GM21515 (cell line): ENCODE measurements around the gene GSC.

Experiments used
- ATAC-seq: cut with Tn5 transposase; IDR thresholded peaks from one replicate; pipeline ENCODE4 v1.9.1; 2021; ENCODE audit not compliant: unreplicated experiment

GSC gene

DNA sequence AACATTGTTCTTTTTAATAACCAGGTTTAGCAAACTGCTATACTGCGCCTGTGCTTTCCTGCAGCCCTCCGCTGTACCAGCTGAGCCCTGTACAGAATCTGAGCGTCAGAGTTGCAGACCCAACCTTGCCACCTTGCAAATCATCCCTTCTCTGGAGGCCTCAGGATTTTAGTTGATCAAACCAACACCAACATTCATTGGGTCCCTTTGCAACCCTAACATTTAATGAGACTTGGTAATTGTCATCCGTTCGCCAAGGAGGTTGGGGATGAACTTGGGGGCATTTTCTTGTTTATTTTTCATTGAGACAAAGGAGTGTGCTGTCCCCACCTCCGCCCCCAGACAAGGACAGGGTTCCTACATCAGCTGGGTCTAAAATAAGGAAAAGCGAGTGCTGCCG lies 2.6 kb upstream of the GSC start:
- ATAC-seq, result no peak

DNA sequence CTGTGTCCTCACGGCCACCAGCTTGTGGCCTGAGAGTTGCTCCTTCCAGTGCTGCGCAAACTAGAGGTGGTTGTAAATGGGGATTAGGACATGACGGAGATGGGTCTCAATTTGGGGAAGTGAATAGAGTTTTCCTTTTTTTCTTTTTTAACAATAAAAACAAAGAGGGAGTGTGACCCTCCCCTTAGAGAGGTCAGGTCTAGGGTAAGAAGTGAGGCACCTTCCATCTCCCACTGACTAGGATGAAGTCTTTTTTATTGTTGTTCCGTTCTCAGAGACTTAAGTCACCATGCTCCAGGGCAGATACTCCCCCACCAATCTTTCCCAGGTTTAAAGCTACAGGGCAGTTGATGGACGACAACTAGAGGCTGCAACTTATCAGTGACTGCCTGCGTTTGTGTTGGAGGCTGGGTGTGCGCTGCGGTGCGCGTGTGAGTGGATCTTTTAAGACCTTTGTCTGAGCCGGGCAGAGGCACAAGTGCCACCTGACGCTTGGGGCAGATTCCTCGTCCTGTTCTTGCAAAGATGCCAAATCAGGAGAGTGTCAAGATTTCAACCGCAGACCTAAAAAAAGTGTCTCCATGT lies 2.1 kb upstream of the GSC start:
- ATAC-seq, result no peak

DNA sequence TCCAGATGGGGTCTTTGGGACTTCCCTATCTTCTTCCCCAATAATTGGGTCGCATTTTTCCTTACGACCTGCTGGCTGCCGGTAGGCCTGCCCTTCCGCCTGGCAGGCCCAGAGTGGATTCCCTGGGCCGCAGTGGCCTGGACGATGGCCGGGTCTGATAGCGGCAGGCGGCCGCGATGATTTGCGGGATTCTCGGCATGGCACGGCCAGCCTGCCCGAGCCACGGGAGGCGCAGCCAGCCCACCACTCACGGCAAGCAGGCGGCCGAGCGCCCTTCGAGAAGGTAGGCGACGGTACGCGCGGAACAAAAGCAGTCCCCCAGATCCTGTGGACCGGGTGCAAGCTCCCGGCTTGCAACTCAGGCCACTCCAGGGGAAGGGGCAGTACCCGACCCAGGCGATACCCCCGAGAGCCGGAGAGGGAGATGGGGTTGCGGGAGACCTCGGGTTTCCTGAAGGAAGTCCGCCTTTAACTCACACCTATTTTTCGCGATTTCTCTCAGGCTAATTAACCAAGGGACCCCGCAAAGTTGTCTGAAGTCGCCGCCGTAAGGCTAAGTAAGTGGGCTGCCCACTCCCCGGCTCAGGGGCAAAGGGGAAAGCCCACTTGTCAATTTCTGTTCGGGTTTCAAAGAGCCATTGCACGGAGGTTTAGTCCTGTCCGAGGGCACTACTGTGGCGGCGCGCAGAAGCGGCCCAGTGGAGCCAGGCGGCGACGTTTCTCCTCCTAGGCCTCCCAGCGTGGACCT lies 1.4 kb upstream of the GSC start:
- ATAC-seq, result no peak

DNA sequence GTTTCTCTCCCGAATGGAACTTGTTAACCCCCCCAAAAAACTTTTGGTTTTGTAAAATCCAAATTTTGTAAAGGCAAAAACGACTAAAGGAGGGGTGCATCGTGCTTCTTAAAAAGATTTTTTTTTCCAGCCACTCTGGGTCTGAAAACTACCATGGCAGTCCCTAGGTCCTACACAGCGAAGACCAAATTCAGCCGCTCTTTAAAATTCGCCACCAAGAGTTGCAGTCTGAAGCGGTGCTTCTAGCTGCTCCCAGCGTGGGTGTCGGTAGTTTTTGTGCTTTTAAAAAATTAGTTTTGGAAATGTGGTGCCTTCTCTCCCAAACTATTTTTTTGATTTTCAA lies 873 bp upstream of the GSC start:
- ATAC-seq, result no peak

DNA sequence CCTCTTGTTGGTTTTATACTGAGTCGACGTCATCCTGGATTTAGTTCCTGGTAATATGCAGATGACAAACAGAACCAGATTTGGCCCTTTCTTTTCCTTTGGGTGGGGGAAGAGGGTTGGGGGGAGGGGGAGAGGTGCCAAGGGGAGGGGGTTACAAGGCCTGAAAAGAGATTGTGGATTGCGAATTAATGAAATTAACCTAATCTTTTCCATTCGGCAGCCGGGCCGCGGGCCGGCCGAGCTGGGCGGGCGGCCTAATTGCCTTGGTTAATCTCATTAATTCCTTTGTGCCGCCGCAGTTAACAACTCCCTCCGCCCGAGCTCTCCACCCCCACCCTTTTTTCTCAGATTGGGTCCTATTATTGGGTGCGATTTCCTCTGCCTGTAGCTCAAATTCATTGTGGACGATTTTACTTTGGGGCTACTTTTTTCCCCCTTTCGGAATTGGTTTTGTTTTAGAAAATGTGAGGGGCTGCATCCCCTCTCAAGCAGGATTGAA lies 387 bp upstream of the GSC start:
- ATAC-seq, result no peak

DNA sequence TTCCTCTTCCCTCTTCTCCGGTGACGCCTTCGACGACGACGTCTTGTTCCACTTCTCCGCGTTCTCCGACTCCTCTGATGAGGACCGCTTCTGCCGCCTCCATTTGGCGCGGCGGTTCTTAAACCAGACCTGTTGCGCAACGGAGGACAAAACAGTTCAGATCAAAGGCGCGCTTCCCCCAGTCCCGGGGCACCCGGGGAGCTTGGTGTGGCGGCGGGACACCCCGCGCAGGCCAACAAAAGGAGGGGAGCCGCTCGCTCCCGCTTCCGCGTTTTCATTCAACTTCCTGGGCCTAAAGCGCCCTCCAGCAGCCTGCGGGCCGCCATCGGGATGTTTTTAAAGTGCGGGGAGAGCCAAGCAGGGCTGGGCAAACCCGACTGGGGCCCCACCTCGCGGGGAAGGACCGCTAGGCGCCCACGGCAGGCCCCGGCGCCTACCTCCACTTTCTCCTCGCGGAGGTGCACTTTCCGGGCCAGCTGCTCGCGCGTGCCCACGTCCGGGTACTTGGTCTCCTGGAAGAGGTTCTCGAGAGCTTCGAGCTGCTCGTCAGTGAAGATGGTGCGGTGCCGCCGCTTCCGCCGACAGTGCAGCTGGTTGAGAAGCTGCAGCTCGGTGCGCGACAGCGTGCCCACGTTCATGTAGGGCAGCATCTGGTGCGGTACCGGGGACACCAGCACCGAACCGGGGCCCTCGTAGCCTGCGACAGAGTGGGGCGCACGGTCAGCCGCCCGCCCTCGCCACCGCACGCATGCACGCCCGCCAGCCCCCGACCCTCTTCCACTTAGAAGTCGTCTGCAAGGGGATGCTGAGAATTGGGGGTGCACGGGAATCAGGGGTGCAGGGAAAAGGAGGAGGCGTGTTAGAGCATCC lies 1.2 kb downstream of the GSC start:
- no peak for ATAC-seq

DNA sequence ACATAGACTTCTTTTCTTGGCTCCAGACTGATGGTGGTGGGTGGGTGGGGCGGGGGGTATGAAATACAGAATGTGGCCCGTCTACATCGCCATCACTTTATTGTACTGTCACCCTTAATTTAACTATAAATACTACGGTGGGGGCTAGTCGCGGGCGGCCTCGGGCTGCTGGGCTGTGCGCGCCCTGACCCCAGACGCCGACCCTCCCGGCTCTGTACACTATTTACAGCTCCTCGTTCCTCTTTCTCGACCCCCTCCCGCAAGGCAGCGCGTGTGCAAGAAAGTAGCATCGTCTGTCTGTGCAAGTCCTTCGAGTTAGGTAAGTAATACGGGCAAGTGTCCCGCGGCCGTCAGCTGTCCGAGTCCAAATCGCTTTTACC lies 1.8 kb downstream of the GSC start:
- no peak for ATAC-seq

DNA sequence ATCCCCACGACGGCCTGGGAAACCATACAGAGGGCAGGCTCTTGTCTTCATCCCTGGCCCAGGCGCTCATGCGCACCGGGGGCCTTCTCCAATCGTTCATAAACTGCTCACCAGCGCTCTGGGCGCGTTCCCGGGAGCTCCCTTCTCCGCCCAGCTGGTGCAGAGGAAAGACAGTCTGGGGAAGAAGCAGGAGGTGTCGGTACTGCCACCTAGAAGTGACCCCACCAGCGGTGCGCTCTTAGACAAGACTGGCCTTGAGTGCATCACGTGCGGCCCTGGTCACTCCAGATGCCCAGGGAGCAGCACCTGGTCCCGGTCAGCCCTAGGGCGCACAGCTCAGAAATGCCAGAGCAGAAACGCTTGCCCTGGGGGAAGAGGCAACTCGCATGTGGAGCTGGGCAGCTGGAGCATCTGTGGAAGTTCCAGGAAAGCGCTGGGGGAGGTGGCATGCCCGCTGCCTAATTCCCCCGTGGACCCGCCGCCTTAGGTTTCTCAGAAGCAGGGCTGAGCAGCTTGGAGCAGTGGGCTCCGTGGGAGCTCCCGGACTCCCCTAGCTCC lies 2.5 kb downstream of the GSC start:
- ATAC-seq, result no peak

DNA sequence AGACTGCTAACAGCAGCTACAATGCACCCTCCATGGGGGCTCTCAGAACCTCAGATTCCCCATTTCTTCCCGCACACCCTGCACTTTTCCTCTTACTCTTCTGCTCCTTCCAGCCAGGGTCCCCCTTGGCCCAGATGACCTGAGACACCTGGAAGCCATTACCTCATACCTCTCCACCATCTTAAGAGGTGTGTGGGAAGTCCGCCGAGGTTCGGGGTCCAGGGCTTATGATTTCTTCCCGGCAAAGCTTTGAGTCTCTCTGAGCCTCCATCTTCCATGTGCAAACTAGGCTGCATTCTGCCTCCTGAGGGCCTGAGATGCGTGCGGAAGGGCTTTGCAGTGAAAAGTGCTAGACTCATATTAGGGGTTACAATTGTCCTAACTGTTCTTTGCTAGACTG lies 5.3 kb downstream of the GSC start:
- no peak for ATAC-seq

DNA sequence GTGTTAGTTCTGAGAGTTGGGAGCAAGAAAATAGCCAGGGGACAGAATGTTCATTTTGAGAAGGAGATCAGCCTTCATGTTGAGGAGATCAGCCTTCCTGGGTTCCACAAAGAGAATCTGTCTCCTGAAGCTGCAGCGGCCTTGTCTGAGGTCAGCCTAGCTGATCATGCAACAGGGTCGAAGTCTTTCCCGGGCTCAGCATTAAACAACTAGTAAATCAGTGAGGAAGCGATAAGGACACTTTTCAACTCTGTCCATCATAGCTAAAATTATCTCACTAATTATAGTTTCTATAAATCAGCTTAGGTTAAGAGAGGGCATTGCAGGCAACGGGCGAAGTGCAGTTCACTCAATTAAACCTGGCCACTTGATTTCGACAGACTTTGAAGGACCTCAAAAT lies 7.5 kb downstream of the GSC start:
- no peak for ATAC-seq

DNA sequence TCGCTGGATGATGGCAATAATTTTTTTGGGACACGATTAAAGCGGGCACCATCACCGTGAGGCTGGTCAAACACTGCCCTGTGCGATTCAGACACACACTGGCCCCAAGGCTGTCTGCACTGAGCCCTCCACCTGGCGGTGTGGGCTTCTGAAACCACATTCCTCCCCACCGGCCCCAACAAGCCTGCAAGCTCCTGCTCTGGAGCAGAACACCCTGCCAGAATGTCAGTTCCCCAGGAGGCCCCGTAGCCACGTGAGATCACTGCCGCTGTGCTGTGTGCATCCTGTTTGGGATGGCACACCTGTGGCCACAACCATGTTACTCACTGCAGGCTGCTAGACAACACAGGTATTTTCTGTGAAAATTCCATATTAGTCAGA lies 7.9 kb downstream of the GSC start:
- no peak for ATAC-seq

DNA sequence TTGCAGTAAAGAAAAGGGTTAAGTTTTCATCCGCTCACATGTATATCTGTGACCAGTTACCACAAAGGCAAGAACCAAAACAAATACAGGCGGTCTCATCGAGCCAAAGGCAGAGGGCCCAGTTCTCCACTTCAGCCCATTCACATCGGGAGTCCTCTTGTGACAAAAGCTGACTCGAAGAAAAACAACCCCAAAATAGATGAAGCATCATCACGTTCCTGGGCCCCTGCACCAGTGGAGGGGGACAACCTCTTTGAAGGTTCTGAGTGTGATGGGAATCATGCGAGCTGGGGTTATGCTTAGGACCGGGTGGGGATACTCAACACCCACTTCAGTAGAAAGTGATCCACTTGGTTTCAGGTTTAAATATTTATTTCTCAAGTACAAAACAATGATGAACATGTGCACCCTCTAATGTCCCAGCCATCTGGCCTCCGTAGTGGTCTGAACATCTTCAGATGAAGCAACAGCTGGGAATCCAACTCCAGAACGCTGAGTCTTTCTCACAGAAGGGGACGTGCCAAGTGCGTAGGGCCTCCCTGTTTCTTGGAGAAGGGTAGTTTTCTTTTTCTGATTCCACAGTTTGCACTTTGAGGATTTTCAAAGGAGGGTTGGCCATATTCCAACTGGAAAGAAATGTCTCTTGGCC lies 8.4 kb downstream of the GSC start:
- no peak for ATAC-seq

DNA sequence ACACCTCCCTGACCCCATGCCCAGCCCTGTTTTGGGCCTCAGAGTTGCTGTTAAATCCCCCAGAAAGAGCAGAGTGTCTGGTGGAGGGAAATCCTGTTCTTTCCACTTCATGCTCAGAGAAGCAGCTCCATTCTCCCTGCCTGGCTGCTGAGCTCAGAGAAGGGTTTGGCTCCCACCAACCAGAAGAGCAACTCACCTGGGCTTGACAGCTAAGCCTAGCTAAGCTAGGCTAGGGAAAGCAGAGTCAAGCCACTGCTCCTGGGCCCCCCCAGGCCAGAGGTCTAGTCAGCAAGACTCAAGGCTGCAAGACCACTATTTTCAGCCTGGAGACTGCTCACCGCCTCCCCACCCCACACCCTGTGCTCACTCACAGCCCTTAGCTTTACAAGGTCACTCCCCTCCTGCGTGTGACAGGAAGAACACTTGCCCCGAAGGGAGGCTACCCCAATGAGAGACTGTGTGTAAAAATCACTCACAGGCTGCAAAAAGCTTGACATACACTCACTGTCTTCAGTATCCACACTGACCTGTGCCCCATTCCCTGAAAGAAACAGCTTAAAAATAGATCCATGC lies 13.5 kb downstream of the GSC start:
- no peak for ATAC-seq

DNA sequence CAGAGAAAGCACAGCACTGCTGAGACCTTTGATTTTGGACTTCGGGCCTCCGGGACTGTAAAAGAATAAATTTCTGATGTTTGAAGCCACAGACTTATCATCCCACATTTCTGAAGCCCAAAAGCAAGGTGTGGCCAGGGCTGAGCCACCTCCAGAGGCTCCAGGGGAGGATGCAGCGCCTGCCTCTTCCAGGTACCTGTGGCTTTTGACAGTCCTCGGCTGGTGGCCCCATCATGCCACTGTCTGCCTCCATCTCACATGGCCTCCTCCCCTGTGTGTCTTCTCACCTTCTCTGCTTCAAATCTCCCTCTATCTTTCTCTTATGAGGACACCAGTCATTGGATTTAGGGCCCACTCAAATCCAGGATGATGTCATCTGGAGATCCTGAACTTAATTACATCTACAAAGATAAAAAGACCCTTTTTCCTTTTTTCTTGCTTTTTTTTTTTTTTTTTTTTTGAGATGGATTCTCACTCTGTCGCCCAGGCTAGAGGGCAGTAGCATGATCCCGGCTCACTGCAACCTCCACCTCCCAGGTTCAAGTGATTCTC lies 15.4 kb downstream of the GSC start:
- ATAC-seq, result no peak

DNA sequence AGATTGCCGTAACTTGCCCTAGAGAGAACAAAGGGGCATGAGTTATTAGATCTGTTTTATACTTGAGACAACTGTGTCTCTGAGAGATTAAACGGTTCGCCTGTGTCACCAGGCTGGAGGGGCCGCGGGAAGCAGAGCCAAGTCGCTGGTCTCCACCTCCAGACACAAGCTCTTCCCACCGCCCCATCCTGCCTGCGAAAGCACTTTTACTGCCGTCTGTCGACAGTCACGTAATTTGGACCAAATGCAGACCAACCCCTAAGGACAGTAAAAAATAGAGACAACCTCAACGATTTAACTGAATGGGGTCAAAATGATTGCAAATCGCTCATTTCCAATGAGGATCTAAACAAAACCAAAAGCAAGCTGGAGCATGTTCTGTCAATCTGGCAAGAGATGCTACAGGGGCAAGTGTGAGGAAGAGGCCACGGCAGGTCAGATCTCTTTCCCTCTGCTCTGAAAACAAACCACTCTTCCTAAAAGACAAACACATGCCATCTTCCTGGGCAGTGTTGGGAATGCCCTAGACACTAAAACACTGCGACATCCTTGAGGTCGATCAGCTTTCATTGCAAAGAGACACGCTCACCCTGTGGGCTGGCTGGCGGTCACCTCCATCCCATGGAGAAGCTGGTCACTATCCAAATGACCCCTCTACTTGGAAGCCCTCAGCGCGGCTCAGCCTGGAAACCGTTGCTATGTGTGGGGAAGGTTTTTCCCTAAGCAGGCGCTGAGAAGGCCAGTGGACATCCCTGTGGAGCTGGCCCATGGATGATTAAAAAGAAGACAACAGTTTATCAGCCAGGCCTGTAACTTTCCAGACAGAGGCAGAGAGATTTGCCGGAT lies 17.1 kb downstream of the GSC start:
- ATAC-seq, result no peak

DNA sequence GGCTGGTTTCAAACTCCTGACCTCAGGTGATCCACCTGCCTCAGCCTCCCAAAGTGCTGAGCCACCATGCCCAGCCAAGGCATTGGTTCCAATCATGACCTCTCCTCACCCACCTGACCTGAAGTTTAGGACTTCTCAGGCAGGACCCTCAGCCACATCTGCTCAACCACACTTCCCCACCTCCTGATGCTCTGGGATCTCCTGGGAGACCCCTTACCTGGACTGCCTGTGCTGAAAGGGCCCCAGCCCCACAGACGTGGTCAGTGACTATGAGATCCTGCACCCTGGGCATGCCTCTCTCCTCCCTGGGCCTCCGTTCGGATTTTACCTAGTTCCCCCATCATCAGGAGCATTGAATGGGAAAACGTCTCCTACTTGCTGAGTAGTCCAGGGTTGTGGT lies 18.0 kb downstream of the GSC start:
- ATAC-seq, result no peak

DNA sequence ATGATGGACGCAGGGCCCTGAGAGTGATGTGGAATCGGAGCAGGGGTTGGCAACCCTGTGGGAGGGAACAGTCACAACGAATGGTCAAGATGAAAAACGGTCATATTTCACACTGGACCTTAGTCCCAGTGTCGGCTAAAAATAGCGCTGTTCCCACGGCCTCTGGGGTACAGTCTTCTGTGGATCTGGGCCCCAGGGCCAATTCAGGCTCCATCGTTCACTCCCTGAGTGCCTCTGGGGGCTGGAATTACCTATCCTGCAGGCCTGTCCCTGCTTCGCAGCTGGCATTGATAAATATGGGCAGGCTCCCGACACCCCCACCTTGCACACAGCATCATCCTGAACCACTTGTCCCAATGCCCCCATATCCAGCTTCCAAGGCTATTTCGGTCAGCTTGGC lies 18.6 kb downstream of the GSC start:
- no peak for ATAC-seq

DNA sequence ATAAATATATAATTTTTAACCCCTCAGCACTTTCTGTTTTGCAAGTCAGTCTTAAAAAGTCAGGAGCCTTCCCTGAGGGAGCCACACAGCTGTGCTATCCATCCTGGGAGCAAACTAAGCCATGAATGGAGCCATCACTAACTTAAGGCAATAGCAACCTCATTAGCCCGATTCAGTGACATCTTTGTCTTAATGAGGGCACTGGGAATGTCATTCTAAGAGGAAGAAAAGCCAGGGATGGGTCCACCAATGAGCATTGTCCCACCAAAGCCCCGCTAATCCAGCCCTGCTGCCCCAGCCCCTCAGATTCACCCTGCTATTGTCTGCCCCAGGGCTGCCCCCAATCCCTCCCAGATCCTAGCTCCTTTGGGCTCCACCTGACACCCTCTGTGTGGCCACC lies 19.5 kb downstream of the GSC start:
- ATAC-seq, result no peak

DNA sequence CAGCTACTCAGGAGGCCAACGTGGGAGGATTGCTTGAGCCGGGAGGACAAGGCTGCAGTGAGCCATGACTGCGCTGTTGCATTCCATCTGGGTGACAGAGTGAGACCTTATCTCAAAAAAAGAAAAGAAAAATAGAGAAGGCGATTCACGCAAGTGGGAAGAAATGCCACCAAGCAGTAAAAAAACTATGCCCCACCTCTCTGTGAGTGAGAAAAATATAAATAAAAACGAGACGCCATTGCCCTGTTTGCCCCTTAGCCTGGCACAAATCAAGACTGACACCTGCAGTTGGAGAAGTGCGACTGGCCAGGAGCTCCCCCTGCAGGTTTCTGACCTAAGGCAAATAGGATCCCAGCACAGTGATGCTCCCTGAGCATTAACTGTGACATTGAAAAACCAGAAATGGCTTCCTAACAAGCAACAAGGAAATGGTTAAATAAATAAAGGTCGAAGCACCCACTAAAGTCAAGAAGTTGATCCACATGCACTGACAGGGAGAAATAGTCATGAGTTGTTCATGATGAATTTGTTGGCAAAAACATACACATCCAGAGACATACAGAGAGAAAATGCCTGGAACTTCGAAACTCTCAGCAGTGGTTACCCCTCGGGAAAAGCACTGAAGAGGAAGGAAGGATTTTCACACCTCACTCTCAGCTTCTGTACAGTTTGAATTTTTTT lies 21.1 kb downstream of the GSC start:
- no peak for ATAC-seq
